GM23338 (cell line): Measurements from ENCODE around the gene TOR1AIP2. TPM values are rescaled to one million over a fixed set of nuclear protein-coding genes. Genes with fewer than 3 reads are reported as not detected.

Experiments used
- ATAC-seq: fragments of 200-7000 bp; cut with Tn5 transposase; 3 replicates; pipeline ENCODE4 v1.9.1; 2020
- DNase-seq: peaks from one replicate; pipeline ENCODE4 v3.0.0-alpha.2; 2015; ENCODE audit warnings: low spot score
- H2AFZ ChIP-seq: fragments of 200-600 bp; sonication (generic); 2 replicates; pipeline ENCODE4 v1.8.0; 2016; ENCODE audit warnings: antibody characterized with exemption, mild to moderate bottlenecking, moderate library complexity
- H3F3A ChIP-seq: fragments of 200-600 bp; sonication (generic); replicated peaks from 2 replicates; pipeline ENCODE4 v1.8.0; 2017; ENCODE audit warnings: antibody characterized with exemption, mixed run types, low read depth
- H3K27ac ChIP-seq: fragments of 200-600 bp; sonication (generic); 2 replicates; pipeline ENCODE4 v1.6.1; 2016; ENCODE audit warnings: low read depth
- H3K27me3 ChIP-seq: fragments of 200-600 bp; sonication (generic); 2 replicates; pipeline ENCODE4 v1.8.0; 2016; ENCODE audit warnings: mild to moderate bottlenecking, mixed run types, moderate library complexity; ENCODE audit not compliant: insufficient read depth
- H3K36me3 ChIP-seq: fragments of 200-600 bp; sonication (generic); 2 replicates; pipeline ENCODE4 v1.8.0; 2016; ENCODE audit warnings: mild to moderate bottlenecking; ENCODE audit not compliant: insufficient read depth
- H3K4me1 ChIP-seq: fragments of 200-600 bp; sonication (generic); 2 replicates; pipeline ENCODE4 v1.8.0; 2016; ENCODE audit warnings: mild to moderate bottlenecking, moderate library complexity; ENCODE audit not compliant: insufficient read depth
- H3K4me2 ChIP-seq: fragments of 200-600 bp; sonication (generic); 2 replicates; pipeline ENCODE4 v1.7.1; 2017; ENCODE audit warnings: mixed run types
- H3K4me3 ChIP-seq: fragments of 200-600 bp; sonication (generic); 2 replicates; pipeline ENCODE4 v1.6.1; 2016; ENCODE audit warnings: mixed run types
- H3K79me2 ChIP-seq: fragments of 200-600 bp; sonication (generic); replicated peaks from 2 replicates; pipeline ENCODE4 v1.8.0; 2017; ENCODE audit warnings: mild to moderate bottlenecking; ENCODE audit not compliant: insufficient read depth
- H3K9me2 ChIP-seq: fragments of 200-600 bp; sonication (generic); 2 replicates; pipeline ENCODE4 v1.8.0; 2017; ENCODE audit not compliant: insufficient read depth
- H4K20me1 ChIP-seq: fragments of 200-600 bp; sonication (generic); replicated peaks from 2 replicates; pipeline ENCODE4 v1.8.0; 2017; ENCODE audit warnings: mild to moderate bottlenecking; ENCODE audit not compliant: insufficient read depth
- H3K27ac Mint-ChIP-seq: 2 replicates; pipeline ENCODE4 v1.8.0; 2020; ENCODE audit warnings: inconsistent platforms, mild to moderate bottlenecking, moderate library complexity, mixed read lengths
- H3K27me3 Mint-ChIP-seq: 3 replicates; pipeline ENCODE4 v1.8.0; 2022; ENCODE audit warnings: low read depth, mild to moderate bottlenecking, moderate library complexity, mixed read lengths, inconsistent platforms; ENCODE audit not compliant: insufficient read depth, poor library complexity
- H3K36me3 Mint-ChIP-seq: 3 replicates; pipeline ENCODE4 v1.8.0; 2021; ENCODE audit warnings: low read depth, mild to moderate bottlenecking, inconsistent platforms, moderate library complexity, mixed read lengths
- H3K4me1 Mint-ChIP-seq: 3 replicates; pipeline ENCODE4 v1.8.0; 2020; ENCODE audit warnings: mild to moderate bottlenecking, inconsistent platforms, mixed read lengths
- H3K4me3 Mint-ChIP-seq: 3 replicates; pipeline ENCODE4 v1.8.0; 2021; ENCODE audit warnings: moderate library complexity, mild to moderate bottlenecking, inconsistent platforms, mixed read lengths
- H3K9me3 Mint-ChIP-seq: 3 replicates; pipeline ENCODE4 v1.8.0; 2020; ENCODE audit warnings: moderate library complexity, mild to moderate bottlenecking, inconsistent platforms, mixed read lengths
- CREB1 ChIP-seq: fragments of 250-450 bp; sonication (Bioruptor Pico); IDR thresholded peaks from 2 replicates; pipeline ENCODE4 v1.5.0; 2020; ENCODE audit warnings: low read depth, mild to moderate bottlenecking, moderate library complexity
- EZH2phosphoT487 ChIP-seq: fragments of 200-600 bp; sonication (generic); IDR thresholded peaks from one replicate; pipeline ENCODE4 v1.8.1; 2018; ENCODE audit warnings: antibody characterized with exemption; ENCODE audit not compliant: unreplicated experiment
- STAT1 ChIP-seq: IDR thresholded peaks from one replicate; pipeline ENCODE4 v1.6.1; 2016; ENCODE audit warnings: antibody characterized with exemption; ENCODE audit not compliant: unreplicated experiment
- polyA plus RNA-seq: library from polyadenylated mRNA; unstranded; fragments of >200 nt; fragmentation: Nextera tagmentation; extraction: Ambion mirVana; gene quantifications from 2 replicates; pipeline ENCODE4 v1.2.1, GENCODE V29; 2016
- total RNA-seq: library from RNA; depleted of rRNA; stranded (reverse); fragments of >200 nt; shearing (Covaris generic); gene quantifications from 2 replicates; pipeline ENCODE4 v1.2.3, GENCODE V29; 2014
- TF ChIP-seq, protein P1 (sequence below): fragments of 250-450 bp; sonication (Bioruptor Pico); IDR thresholded peaks from 2 replicates; pipeline ENCODE4 v1.5.0; 2020; ENCODE audit warnings: mild to moderate bottlenecking, moderate library complexity
- TF ChIP-seq, protein P2 (sequence below), 2 experiments: fragments of 200-600 bp in 1 of 2; sonication (generic) in 1 of 2; conservative IDR thresholded peaks; 2 replicates each; pipeline versions ENCODE4 v1.5.1 to v1.6.1; 2016 to 2017; ENCODE audit warnings: antibody characterized with exemption in 2 of 2, low read depth in 2 of 2, mild to moderate bottlenecking in 2 of 2, moderate library complexity in 1 of 2

TOR1AIP2 gene
- total and polyA plus RNA-seq, 2 experiments from 2014 or later, result 21.1 to 81.3 TPM

DNA sequence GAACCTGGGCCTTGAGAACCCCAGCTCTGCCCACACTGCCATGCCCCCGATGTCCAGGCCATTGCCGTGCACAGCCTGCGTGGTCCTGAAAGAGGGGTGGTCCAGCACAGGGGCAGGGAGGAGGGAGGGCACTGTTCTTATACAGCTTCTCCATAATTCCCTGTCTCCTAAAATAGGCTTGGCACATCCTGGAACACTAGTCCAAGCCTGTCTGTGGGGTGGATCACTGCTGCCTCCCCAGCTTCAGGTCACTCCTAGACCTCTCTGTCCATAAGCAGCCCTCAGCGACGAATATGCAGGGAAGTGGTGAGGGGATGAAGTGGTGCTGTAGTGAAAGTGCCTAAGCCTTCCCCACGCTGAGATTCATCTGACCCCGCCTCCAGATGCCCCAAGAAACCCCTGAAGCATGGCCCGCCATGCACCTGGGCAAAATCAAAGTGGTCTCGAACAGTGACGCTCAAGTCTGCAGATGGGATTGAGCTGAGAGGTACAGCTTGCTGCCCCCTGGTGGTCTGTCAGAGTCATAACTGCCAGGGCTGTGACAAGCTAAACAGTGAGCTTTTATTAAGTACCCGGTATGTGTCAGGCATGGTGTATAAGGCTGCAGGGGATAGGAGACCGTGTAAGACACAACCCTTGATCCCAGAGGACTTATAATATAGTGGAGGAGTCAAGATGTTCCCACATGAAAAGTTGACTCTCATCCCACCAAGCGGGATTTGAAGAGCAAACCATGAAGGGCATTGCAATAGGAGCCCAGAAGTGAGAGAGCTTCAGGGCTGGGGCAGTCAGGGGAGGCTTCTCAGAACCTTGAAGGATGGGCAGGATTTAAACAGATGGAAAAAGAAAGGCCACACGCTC lies 67.9 kb downstream of the TOR1AIP2 start:
- no peak overlapping the region for H3K4me3 Mint-ChIP-seq

More for the DNA sequence above, 67.9 kb downstream of the TOR1AIP2 start:
- no peak overlapping the region for H3K4me3 ChIP-seq
- no peaks in the 10 kb centered on the region for H3F3A ChIP-seq
- ATAC-seq (peak; percentile 68), DNase-seq (peak; percentile 91)
- H3K79me2 ChIP-seq, result no peaks in the 10 kb centered on the region
- no peak overlapping the region for H3K4me2 ChIP-seq
- Mint-ChIP-seq H3K27ac (no peak overlapping the region), H3K4me1 (no peaks in the 10 kb centered on the region; the same call in 2 of the 3 replicates), H3K9me3 (no peaks in the 10 kb centered on the region), H3K27me3 (peaks cover 21% of the 10 kb centered on the region), H3K36me3 (no peaks in the 10 kb centered on the region)
- TF ChIP-seq, protein P1, sequence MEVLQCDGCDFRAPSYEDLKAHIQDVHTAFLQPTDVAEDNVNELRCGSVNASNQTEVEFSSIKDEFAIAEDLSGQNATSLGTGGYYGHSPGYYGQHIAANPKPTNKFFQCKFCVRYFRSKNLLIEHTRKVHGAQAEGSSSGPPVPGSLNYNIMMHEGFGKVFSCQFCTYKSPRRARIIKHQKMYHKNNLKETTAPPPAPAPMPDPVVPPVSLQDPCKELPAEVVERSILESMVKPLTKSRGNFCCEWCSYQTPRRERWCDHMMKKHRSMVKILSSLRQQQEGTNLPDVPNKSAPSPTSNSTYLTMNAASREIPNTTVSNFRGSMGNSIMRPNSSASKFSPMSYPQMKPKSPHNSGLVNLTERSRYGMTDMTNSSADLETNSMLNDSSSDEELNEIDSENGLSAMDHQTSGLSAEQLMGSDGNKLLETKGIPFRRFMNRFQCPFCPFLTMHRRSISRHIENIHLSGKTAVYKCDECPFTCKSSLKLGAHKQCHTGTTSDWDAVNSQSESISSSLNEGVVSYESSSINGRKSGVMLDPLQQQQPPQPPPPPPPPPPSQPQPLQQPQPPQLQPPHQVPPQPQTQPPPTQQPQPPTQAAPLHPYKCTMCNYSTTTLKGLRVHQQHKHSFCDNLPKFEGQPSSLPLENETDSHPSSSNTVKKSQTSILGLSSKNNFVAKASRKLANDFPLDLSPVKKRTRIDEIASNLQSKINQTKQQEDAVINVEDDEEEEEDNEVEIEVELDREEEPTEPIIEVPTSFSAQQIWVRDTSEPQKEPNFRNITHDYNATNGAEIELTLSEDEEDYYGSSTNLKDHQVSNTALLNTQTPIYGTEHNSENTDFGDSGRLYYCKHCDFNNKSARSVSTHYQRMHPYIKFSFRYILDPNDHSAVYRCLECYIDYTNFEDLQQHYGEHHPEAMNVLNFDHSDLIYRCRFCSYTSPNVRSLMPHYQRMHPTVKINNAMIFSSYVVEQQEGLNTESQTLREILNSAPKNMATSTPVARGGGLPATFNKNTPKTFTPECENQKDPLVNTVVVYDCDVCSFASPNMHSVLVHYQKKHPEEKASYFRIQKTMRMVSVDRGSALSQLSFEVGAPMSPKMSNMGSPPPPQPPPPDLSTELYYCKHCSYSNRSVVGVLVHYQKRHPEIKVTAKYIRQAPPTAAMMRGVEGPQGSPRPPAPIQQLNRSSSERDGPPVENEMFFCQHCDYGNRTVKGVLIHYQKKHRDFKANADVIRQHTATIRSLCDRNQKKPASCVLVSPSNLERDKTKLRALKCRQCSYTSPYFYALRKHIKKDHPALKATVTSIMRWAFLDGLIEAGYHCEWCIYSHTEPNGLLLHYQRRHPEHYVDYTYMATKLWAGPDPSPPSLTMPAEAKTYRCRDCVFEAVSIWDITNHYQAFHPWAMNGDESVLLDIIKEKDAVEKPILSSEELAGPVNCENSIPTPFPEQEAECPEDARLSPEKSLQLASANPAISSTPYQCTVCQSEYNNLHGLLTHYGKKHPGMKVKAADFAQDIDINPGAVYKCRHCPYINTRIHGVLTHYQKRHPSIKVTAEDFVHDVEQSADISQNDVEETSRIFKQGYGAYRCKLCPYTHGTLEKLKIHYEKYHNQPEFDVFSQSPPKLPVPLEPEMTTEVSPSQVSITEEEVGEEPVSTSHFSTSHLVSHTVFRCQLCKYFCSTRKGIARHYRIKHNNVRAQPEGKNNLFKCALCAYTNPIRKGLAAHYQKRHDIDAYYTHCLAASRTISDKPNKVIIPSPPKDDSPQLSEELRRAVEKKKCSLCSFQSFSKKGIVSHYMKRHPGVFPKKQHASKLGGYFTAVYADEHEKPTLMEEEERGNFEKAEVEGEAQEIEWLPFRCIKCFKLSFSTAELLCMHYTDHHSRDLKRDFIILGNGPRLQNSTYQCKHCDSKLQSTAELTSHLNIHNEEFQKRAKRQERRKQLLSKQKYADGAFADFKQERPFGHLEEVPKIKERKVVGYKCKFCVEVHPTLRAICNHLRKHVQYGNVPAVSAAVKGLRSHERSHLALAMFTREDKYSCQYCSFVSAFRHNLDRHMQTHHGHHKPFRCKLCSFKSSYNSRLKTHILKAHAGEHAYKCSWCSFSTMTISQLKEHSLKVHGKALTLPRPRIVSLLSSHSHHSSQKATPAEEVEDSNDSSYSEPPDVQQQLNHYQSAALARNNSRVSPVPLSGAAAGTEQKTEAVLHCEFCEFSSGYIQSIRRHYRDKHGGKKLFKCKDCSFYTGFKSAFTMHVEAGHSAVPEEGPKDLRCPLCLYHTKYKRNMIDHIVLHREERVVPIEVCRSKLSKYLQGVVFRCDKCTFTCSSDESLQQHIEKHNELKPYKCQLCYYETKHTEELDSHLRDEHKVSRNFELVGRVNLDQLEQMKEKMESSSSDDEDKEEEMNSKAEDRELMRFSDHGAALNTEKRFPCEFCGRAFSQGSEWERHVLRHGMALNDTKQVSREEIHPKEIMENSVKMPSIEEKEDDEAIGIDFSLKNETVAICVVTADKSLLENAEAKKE (CRISPR knock-in tag), result no peak
- TF ChIP-seq, protein P2, sequence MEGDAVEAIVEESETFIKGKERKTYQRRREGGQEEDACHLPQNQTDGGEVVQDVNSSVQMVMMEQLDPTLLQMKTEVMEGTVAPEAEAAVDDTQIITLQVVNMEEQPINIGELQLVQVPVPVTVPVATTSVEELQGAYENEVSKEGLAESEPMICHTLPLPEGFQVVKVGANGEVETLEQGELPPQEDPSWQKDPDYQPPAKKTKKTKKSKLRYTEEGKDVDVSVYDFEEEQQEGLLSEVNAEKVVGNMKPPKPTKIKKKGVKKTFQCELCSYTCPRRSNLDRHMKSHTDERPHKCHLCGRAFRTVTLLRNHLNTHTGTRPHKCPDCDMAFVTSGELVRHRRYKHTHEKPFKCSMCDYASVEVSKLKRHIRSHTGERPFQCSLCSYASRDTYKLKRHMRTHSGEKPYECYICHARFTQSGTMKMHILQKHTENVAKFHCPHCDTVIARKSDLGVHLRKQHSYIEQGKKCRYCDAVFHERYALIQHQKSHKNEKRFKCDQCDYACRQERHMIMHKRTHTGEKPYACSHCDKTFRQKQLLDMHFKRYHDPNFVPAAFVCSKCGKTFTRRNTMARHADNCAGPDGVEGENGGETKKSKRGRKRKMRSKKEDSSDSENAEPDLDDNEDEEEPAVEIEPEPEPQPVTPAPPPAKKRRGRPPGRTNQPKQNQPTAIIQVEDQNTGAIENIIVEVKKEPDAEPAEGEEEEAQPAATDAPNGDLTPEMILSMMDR (conservative IDR thresholded peaks at IDR 0.05; ENCODE audit: low read depth in 2 of 2), result peak; percentile 94
- TF ChIP-seq CREB1 (peak; percentile 63), EZH2phosphoT487 (no peak), STAT1 (no peak)
- H3K9me2 ChIP-seq, result no peaks in the 10 kb centered on the region
- no peaks in the 10 kb centered on the region for H4K20me1 ChIP-seq
- H3K27ac ChIP-seq, result no peak overlapping the region
- H3K27me3 ChIP-seq, result no peaks in the 10 kb centered on the region
- no peaks in the 10 kb centered on the region; the same call in 1 of the 2 replicates for H3K4me1 ChIP-seq
- no peaks in the 10 kb centered on the region for H3K36me3 ChIP-seq
- H2AFZ ChIP-seq, result peak overlapping the region; percentile 94
